Superior temporal gyrus (tissue), 1 donor: ENCODE data around the gene S100A5.

Experiments
- DNase-seq: peaks from one replicate; pipeline ENCODE4 v3.0.0-alpha.2; 2016; ENCODE audit errors: extremely low spot score

S100A5 gene

GRCh38 chr1:153547560-153548551 lies 7.1 kb upstream of the S100A5 start:
- no peak for DNase-seq

- no peak for DNase-seq
Observed at GRCh38 chr1:153546796-153547559, 6.2 kb upstream of the S100A5 start.

- DNase-seq, result no peak
Observed at GRCh38 chr1:153546371-153546770, 5.6 kb upstream of the S100A5 start.

- peak; percentile 58 for DNase-seq
Observed at GRCh38 chr1:153545067-153546055, 4.6 kb upstream of the S100A5 start, which contains the start of gene S100A4. TSS of gene S100A4 (minus strand) at chr1:153545806. CDS start at chr1:153544794, 1,012 bp downstream.

- no peak for DNase-seq
Observed at GRCh38 chr1:153544453-153545066, 3.8 kb upstream of the S100A5 start.

- no peak for DNase-seq
Observed at GRCh38 chr1:153543736-153544135, 3.0 kb upstream of the S100A5 start.

GRCh38 chr1:153542956-153543711 lies 2.4 kb upstream of the S100A5 start:
- no peak for DNase-seq

- DNase-seq, result no peak
Observed at GRCh38 chr1:153541641-153542590, 1.2 kb upstream of the S100A5 start.

GRCh38 chr1:153539395-153540093 lies 1.2 kb downstream of the S100A5 start:
- no peak for DNase-seq

- no peak for DNase-seq
Observed at GRCh38 chr1:153538315-153538821, 2.4 kb downstream of the S100A5 start.

- no peak for DNase-seq
Observed at GRCh38 chr1:153537376-153537730, 3.4 kb downstream of the S100A5 start.

- DNase-seq, result no peak
Observed at GRCh38 chr1:153536671-153537375, 3.9 kb downstream of the S100A5 start.

- DNase-seq, result peak; percentile 56
Observed at GRCh38 chr1:153536012-153536670, 4.6 kb downstream of the S100A5 start.

GRCh38 chr1:153535242-153536011 lies 5.3 kb downstream of the S100A5 start, which contains the start of gene S100A6:
TSS of gene S100A6 (minus strand) at chr1:153535991. CDS start at chr1:153535339, 652 bp downstream.
- DNase-seq, result no peak

- no peak for DNase-seq
Observed at GRCh38 chr1:153534925-153535241, 5.9 kb downstream of the S100A5 start.

- no peak for DNase-seq
Observed at GRCh38 chr1:153534226-153534924, 6.4 kb downstream of the S100A5 start.
